A549 treated with Hydrocortisone at 1 μM for 4 hours (cell line): ENCODE results near the gene KHDC4. TPM values are rescaled to one million over a fixed set of nuclear protein-coding genes. Genes with fewer than 3 reads are reported as not detected.

Source experiments
- total RNA-seq: library from RNA; stranded (reverse); fragments of 200-300 nt; extraction: Qiagen RNA extraction; gene quantifications from 5 replicates; pipeline ENCODE4 v1.2.3, GENCODE V29; 2022

The KHDC4 gene
- 20.0 to 23.2 TPM (median 22.2 TPM) in 5 replicates for total RNA-seq

GRCh38 chr1:155934097-155934935 is at the start of gene KHDC4:
TSS of gene KHDC4 (minus strand) at chr1:155934413. CDS start at chr1:155934373, 40 bp downstream.

GRCh38 chr1:155978325-155978972 is 44.2 kb upstream of the KHDC4 start, which contains the start of gene ARHGEF2:
TSS of gene ARHGEF2 (minus strand) at chr1:155978547. CDS start at chr1:155978427, 120 bp downstream.

GRCh38 chr1:155940993-155941844 is 7.0 kb upstream of the KHDC4 start, which contains the start of gene RXFP4:
TSS of gene RXFP4 (plus strand) at chr1:155941638. CDS start at chr1:155941710, 72 bp downstream.

GRCh38 chr1:155911156-155912055 is 22.8 kb downstream of the KHDC4 start, which contains the start of gene RIT1:
TSS of gene RIT1 (minus strand) at chr1:155911349. CDS start at chr1:155910761, 588 bp downstream.

Other genes starting within 250 kb of the KHDC4 start
- 42.5 to 48.4 TPM (median 45.0 TPM) in 5 replicates for gene YY1AP1, start 245.6 kb downstream of the KHDC4 start, total RNA-seq
- gene DAP3, start 245.3 kb downstream of the KHDC4 start, total RNA-seq = 112 to 137 TPM (median 120 TPM) in 5 replicates
- 11.9 to 15.3 TPM (median 13.5 TPM) in 5 replicates for gene GON4L, start 77.2 kb downstream of the KHDC4 start, total RNA-seq
- gene SYT11, start 74.8 kb downstream of the KHDC4 start, total RNA-seq = 0.92 to 1.5 TPM (median 1.3 TPM) in 5 replicates
- 18.7 to 22.1 TPM (median 21.6 TPM) in 5 replicates for gene RIT1, start 23.1 kb downstream of the KHDC4 start, total RNA-seq
- gene RXFP4, start 7.2 kb upstream of the KHDC4 start, total RNA-seq = not detected in 5 replicates
- gene ARHGEF2, start 44.1 kb upstream of the KHDC4 start, total RNA-seq = 27.6 to 42.5 TPM (median 34.0 TPM) in 5 replicates
- 254 to 271 TPM (median 259 TPM) in 5 replicates for gene SSR2, start 86.5 kb upstream of the KHDC4 start, total RNA-seq
- gene UBQLN4, start 119.4 kb upstream of the KHDC4 start, total RNA-seq = 34.3 to 41.2 TPM (median 40.5 TPM) in 5 replicates
- 140 to 156 TPM (median 148 TPM) in 5 replicates for gene LAMTOR2, start 120.4 kb upstream of the KHDC4 start, total RNA-seq
- 0.17 to 0.28 TPM in 2 of 5 replicates, not detected in the others for gene RAB25, start 126.7 kb upstream of the KHDC4 start, total RNA-seq
- 1.2 to 2.4 TPM (median 2.2 TPM) in 5 replicates for gene MEX3A, start 148.1 kb upstream of the KHDC4 start, total RNA-seq
- gene LMNA, start 180.3 kb upstream of the KHDC4 start, total RNA-seq = 697 to 752 TPM (median 725 TPM) in 5 replicates
- gene SEMA4A, start 219.2 kb upstream of the KHDC4 start, total RNA-seq = 0.36 to 0.43 TPM (median 0.40 TPM) in 5 replicates